HCT116 (cell line): ENCODE data around the gene HNRNPK. TPM values are rescaled to one million over a fixed set of nuclear protein-coding genes. Genes with fewer than 3 reads are reported as not detected.

Source experiments
- ATAC-seq: fragments of 200-7000 bp; cut with Tn5 transposase; 2 replicates; pipeline ENCODE4 v1.9.1; 2020; ENCODE audit warnings: mild to moderate bottlenecking, moderate library complexity
- BruUV-seq: library from RNA; stranded (reverse); fragments of 400-500 nt; replicated peaks from 2 replicates; lab custom pipeline; 2021; lab: Mats Ljungman, UMichigan
- CTCF ChIA-PET: fragments of 300-600 bp; sonication (Branson Sonifier 250); formaldehyde crosslinking; loops from one replicate; lab custom pipeline; 2021; ENCODE audit warnings: antibody characterized with exemption; lab: Charles Lee
- POLR2A ChIA-PET: fragments of 300-600, 350-600 bp; sonication (Branson Sonifier 250); formaldehyde crosslinking; loops from one replicate; lab custom pipeline; 2021; ENCODE audit warnings: antibody characterized with exemption; lab: Charles Lee
- RAD21 ChIA-PET, 2 experiments: fragments of 300-600 bp; sonication (Branson Sonifier 250); formaldehyde crosslinking; loops; one replicate each; lab custom pipeline; 2023; ENCODE audit warnings: low total read pairs in 2 of 2; ENCODE audit not compliant: uncharacterized antibody in 2 of 2, unreplicated experiment in 2 of 2, low non-redundant PET in 1 of 2; lab: Charles Lee
- DNase-seq: peaks from one replicate; pipeline ENCODE4 v3.0.0-alpha.2; 2010; ENCODE audit warnings: low read depth, low spot score
- H2AFZ ChIP-seq: fragments of 200-600 bp; shearing (Covaris generic), sonication (generic); 2 replicates; pipeline ENCODE4 v1.6.1; 2017; ENCODE audit warnings: low read depth, mixed run types, mixed read lengths, antibody characterized with exemption, low read length; ENCODE audit not compliant: poor library complexity, severe bottlenecking
- H3K27ac ChIP-seq: 2 replicates; pipeline ENCODE4 v1.5.1; 2012; ENCODE audit warnings: low read depth, low read length
- H3K27me3 ChIP-seq: fragments of 200-600 bp; sonication (generic); 2 replicates; pipeline ENCODE4 v1.6.1; 2016; ENCODE audit warnings: mixed run types, low read length, mixed read lengths; ENCODE audit not compliant: insufficient read depth
- H3K36me3 ChIP-seq, 2 experiments: fragments of 200-500 bp in 1 of 2; fragments of 200-600 bp in 1 of 2; sonication (Bioruptor generic) in 1 of 2; sonication (generic) in 1 of 2; 2 replicates each; pipeline versions ENCODE4 v1.5.1 to v1.6.1; 2014 to 2016; ENCODE audit warnings: low read length in 2 of 2, inconsistent platforms in 1 of 2, mixed read lengths in 1 of 2, mixed run types in 1 of 2; ENCODE audit not compliant: insufficient read depth in 2 of 2, control insufficient read depth in 1 of 2
- H3K4me1 ChIP-seq, 2 experiments: fragments of 200-600 bp in 1 of 2; sonication (generic) in 1 of 2; 2 replicates each; pipeline versions ENCODE4 v1.5.1 to v1.6.1; 2012 to 2017; ENCODE audit warnings: low read length in 2 of 2, inconsistent platforms in 1 of 2, mild to moderate bottlenecking in 1 of 2, mixed read lengths in 1 of 2, mixed run types in 1 of 2, moderate library complexity in 1 of 2; ENCODE audit not compliant: insufficient read depth in 2 of 2, control insufficient read depth in 1 of 2
- H3K4me2 ChIP-seq: fragments of 200-600 bp; sonication (generic); 2 replicates; pipeline ENCODE4 v1.6.1; 2017; ENCODE audit warnings: mixed run types, low read length, mixed read lengths
- H3K4me3 ChIP-seq, 2 experiments: fragments of 200-600 bp in 1 of 2; sonication (generic) in 1 of 2; replicated peaks in 1 of 2; 2 replicates each; pipeline ENCODE4 v1.5.1; 2011 to 2016; ENCODE audit warnings: low read length in 2 of 2, control low read depth in 1 of 2, low read depth in 1 of 2, mild to moderate bottlenecking in 1 of 2, mixed read lengths in 1 of 2, mixed run types in 1 of 2
- H3K79me2 ChIP-seq: fragments of 200-600 bp; sonication (generic); 2 replicates; pipeline ENCODE4 v1.6.1; 2017; ENCODE audit warnings: mild to moderate bottlenecking, mixed run types, low read length, moderate library complexity, mixed read lengths; ENCODE audit not compliant: insufficient read depth
- H3K9ac ChIP-seq: fragments of 200-600 bp; sonication (generic); 2 replicates; pipeline ENCODE4 v1.6.1; 2016; ENCODE audit warnings: low read length, mixed read lengths
- H3K9me2 ChIP-seq: fragments of 200-600 bp; sonication (generic), shearing (Covaris generic); 2 replicates; pipeline ENCODE4 v1.6.1; 2017; ENCODE audit warnings: mixed run types, mild to moderate bottlenecking, moderate library complexity; ENCODE audit not compliant: insufficient read depth
- H3K9me3 ChIP-seq, 2 experiments: fragments of 200-500 bp in 1 of 2; fragments of 200-600 bp in 1 of 2; sonication (Bioruptor generic) in 1 of 2; sonication (generic) in 1 of 2; 2 replicates each; pipeline ENCODE4 v1.6.1; 2014 to 2017; ENCODE audit warnings: low read length in 2 of 2, mixed read lengths in 2 of 2, inconsistent platforms in 1 of 2, low read depth in 1 of 2, mild to moderate bottlenecking in 1 of 2, mixed run types in 1 of 2, moderate library complexity in 1 of 2; ENCODE audit not compliant: control insufficient read depth in 1 of 2, insufficient read depth in 1 of 2
- H4K20me1 ChIP-seq: fragments of 200-600 bp; sonication (generic), shearing (Covaris generic); 2 replicates; pipeline ENCODE4 v1.6.1; 2017; ENCODE audit warnings: mixed run types, mild to moderate bottlenecking, moderate library complexity; ENCODE audit not compliant: insufficient read depth
- CBX3 ChIP-seq: IDR thresholded peaks from 2 replicates; pipeline ENCODE4 v1.6.1; 2012; ENCODE audit warnings: low read depth
- EZH2 ChIP-seq: fragments of 200-600 bp; sonication (generic); IDR thresholded peaks from 2 replicates; pipeline ENCODE4 v1.6.1; 2017; ENCODE audit warnings: antibody characterized with exemption, mixed run types
- EZH2phosphoT487 ChIP-seq: fragments of 200-600 bp; IDR thresholded peaks from 2 replicates; pipeline ENCODE4 v1.6.1; 2018; ENCODE audit warnings: antibody characterized with exemption, borderline replicate concordance
- FOSL1 ChIP-seq: IDR thresholded peaks from 2 replicates; pipeline ENCODE4 v1.6.1; 2012; ENCODE audit warnings: low read depth
- JUND ChIP-seq: IDR thresholded peaks from 2 replicates; pipeline ENCODE4 v1.6.1; 2012
- MAX ChIP-seq: IDR thresholded peaks from 2 replicates; pipeline ENCODE4 v1.6.1; 2012
- POLR2AphosphoS5 ChIP-seq: IDR thresholded peaks from 2 replicates; pipeline ENCODE4 v1.6.1; 2011; ENCODE audit warnings: mild to moderate bottlenecking, low read depth, low read length, moderate library complexity
- REST ChIP-seq: IDR thresholded peaks from 2 replicates; pipeline ENCODE4 v1.6.1; 2012; ENCODE audit warnings: low read depth
- SIN3A ChIP-seq: IDR thresholded peaks from 2 replicates; pipeline ENCODE4 v1.6.1; 2012; ENCODE audit warnings: low read depth
- SRF ChIP-seq: IDR thresholded peaks from 2 replicates; pipeline ENCODE4 v1.6.1; 2012; ENCODE audit warnings: low read depth
- TCF7L2 ChIP-seq: IDR thresholded peaks from 2 replicates; pipeline ENCODE4 v1.7.0; 2011; ENCODE audit warnings: borderline replicate concordance, inconsistent platforms; ENCODE audit not compliant: insufficient read depth, insufficient read length; ENCODE audit errors: extremely low read depth
- YY1 ChIP-seq: IDR thresholded peaks from 2 replicates; pipeline ENCODE4 v1.6.1; 2011; ENCODE audit warnings: low read length, low read depth, moderate library complexity, mild to moderate bottlenecking; ENCODE audit not compliant: insufficient replicate concordance; ENCODE audit errors: extremely low read depth
- ZBTB33 ChIP-seq: IDR thresholded peaks from 2 replicates; pipeline ENCODE4 v1.6.1; 2011; ENCODE audit warnings: mild to moderate bottlenecking, low read length, moderate library complexity; ENCODE audit not compliant: insufficient replicate concordance; ENCODE audit errors: extremely low read depth
- ZFX ChIP-seq: fragments of 450-650 bp; IDR thresholded peaks from 2 replicates; pipeline ENCODE4 v1.6.1; 2017
- ZNF274 ChIP-seq: fragments of 200-500 bp; sonication (Bioruptor generic); IDR thresholded peaks from 2 replicates; pipeline ENCODE4 v1.6.1; 2014; ENCODE audit warnings: mild to moderate bottlenecking, low read depth, low read length, inconsistent platforms
- intact Hi-C: fragments of 100-400 bp; cut with micrococcal nuclease; formaldehyde crosslinking; loops from 2 replicates; pipeline ENCODE4 v1.10.0; 2022
- total RNA-seq: library from RNA; stranded (reverse); gene quantifications from one replicate; pipeline ENCODE4 v1.2.1, GENCODE V29; 2021; ENCODE audit not compliant: unreplicated experiment
- TF ChIP-seq, protein P1 (sequence below): IDR thresholded peaks from 2 replicates; pipeline ENCODE4 v1.6.1; 2012
- TF ChIP-seq, protein P2 (sequence below), 3 experiments: fragments of 200-600 bp in 1 of 3; sonication (generic) in 1 of 3; IDR thresholded peaks in 2 of 3; conservative IDR thresholded peaks in 1 of 3; 2 replicates each; pipeline ENCODE4 v1.5.1; 2012 to 2017; ENCODE audit warnings: low read depth in 2 of 3, low read length in 2 of 3, antibody characterized with exemption in 1 of 3, borderline replicate concordance in 1 of 3, control low read depth in 1 of 3, mild to moderate bottlenecking in 1 of 3, mixed read lengths in 1 of 3, mixed run types in 1 of 3, moderate library complexity in 1 of 3; ENCODE audit not compliant: insufficient read depth in 1 of 3

HNRNPK gene
- total RNA-seq, 1 experiment from 2014 or later, result 624 TPM

DNA sequence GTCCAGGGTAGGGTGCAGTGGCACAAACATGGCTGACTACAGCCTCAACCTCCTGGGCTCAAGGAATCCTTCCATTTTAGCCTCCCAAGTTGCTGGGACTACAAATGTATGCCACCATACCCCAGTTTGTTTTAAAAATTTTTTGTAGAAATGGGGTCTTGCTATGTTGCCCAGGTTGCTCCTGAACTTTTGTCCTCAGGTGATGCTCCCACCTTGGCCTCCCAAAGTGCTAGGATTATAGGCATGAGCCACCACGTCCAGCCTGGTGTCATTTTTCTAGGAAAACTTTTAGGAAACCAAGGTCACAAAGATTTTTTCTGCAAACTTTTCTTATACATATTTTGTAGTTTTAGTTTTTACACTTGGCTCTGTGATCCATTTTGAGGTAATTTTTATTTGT lies 11.3 kb upstream of the HNRNPK start:
- ChIA-PET POLR2A (no interaction called here), RAD21 (no interaction called here), CTCF (no interaction called here)
- DNase-seq (no peak), ATAC-seq (no peak)
- Histone ChIP-seq H3K9me2 (no peaks in the 10 kb centered on the region), H2AFZ (no peak overlapping the region), H3K27ac (no peak overlapping the region), H3K4me2 (no peak overlapping the region), H3K9me3 (no peaks in the 10 kb centered on the region), H3K9ac (no peak overlapping the region), H3K4me1 (peaks cover 16 to 33% of the 10 kb centered on the region in 2 experiments), H3K36me3 (0 out of 4 replicates have a peak, but pooled peaks cover 0 to 8% of the 10 kb centered on the region in 2 experiments), H3K4me3 (no peak overlapping the region), H3K27me3 (no peaks in the 10 kb centered on the region), H4K20me1 (no peaks in the 10 kb centered on the region), H3K79me2 (peaks cover 80% of the 10 kb centered on the region)
- no TSS peak for BruUV-seq
- TF ChIP-seq SRF (no peak), ZFX (no peak), ZNF274 (no peak), YY1 (no peak), SIN3A (no peak), TCF7L2 (no peak), EZH2 (no peak), POLR2AphosphoS5 (no peak), FOSL1 (no peak), EZH2phosphoT487 (no peak), JUND (no peak), ZBTB33 (no peak), REST (no peak), CBX3 (no peak), MAX (no peak)
- TF ChIP-seq, protein P1, sequence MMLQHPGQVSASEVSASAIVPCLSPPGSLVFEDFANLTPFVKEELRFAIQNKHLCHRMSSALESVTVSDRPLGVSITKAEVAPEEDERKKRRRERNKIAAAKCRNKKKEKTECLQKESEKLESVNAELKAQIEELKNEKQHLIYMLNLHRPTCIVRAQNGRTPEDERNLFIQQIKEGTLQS, result no peak
- TF ChIP-seq, protein P2, sequence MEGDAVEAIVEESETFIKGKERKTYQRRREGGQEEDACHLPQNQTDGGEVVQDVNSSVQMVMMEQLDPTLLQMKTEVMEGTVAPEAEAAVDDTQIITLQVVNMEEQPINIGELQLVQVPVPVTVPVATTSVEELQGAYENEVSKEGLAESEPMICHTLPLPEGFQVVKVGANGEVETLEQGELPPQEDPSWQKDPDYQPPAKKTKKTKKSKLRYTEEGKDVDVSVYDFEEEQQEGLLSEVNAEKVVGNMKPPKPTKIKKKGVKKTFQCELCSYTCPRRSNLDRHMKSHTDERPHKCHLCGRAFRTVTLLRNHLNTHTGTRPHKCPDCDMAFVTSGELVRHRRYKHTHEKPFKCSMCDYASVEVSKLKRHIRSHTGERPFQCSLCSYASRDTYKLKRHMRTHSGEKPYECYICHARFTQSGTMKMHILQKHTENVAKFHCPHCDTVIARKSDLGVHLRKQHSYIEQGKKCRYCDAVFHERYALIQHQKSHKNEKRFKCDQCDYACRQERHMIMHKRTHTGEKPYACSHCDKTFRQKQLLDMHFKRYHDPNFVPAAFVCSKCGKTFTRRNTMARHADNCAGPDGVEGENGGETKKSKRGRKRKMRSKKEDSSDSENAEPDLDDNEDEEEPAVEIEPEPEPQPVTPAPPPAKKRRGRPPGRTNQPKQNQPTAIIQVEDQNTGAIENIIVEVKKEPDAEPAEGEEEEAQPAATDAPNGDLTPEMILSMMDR (IDR thresholded peaks at IDR 0.05 in 2 of 3, conservative IDR thresholded peaks at IDR 0.05 in 1 of 3; ENCODE audit: borderline replicate concordance in 1 of 3, insufficient read depth in 1 of 3, low read depth in 2 of 3, low read length in 2 of 3), result no peak
- intact Hi-C loops, result no loop called here
